ENCODE data around the gene TTC13. TPM values are rescaled to one million over a fixed set of nuclear protein-coding genes. Genes with fewer than 3 reads are reported as not detected.

TTC13 gene, protein sequence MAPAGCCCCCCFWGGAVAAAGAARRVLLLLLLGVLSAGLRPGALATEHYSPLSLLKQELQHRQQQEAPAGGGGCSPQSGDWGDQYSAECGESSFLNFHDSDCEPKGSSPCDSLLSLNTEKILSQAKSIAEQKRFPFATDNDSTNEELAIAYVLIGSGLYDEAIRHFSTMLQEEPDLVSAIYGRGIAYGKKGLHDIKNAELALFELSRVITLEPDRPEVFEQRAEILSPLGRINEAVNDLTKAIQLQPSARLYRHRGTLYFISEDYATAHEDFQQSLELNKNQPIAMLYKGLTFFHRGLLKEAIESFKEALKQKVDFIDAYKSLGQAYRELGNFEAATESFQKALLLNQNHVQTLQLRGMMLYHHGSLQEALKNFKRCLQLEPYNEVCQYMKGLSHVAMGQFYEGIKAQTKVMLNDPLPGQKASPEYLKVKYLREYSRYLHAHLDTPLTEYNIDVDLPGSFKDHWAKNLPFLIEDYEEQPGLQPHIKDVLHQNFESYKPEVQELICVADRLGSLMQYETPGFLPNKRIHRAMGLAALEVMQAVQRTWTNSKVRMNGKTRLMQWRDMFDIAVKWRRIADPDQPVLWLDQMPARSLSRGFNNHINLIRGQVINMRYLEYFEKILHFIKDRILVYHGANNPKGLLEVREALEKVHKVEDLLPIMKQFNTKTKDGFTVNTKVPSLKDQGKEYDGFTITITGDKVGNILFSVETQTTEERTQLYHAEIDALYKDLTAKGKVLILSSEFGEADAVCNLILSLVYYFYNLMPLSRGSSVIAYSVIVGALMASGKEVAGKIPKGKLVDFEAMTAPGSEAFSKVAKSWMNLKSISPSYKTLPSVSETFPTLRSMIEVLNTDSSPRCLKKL
- total RNA-seq = 4.6 and 9.3 TPM in 2 replicates

GRCh38 chr1:230978491-230979388 is at the start of gene TTC13, which contains the start of gene ARV1:
TSS of gene TTC13 (minus strand) at chr1:230978861. CDS start at chr1:230978830, 31 bp downstream.
TSS of gene ARV1 (plus strand) at chr1:230979094. CDS start at chr1:230979106, 12 bp downstream.

DNA sequence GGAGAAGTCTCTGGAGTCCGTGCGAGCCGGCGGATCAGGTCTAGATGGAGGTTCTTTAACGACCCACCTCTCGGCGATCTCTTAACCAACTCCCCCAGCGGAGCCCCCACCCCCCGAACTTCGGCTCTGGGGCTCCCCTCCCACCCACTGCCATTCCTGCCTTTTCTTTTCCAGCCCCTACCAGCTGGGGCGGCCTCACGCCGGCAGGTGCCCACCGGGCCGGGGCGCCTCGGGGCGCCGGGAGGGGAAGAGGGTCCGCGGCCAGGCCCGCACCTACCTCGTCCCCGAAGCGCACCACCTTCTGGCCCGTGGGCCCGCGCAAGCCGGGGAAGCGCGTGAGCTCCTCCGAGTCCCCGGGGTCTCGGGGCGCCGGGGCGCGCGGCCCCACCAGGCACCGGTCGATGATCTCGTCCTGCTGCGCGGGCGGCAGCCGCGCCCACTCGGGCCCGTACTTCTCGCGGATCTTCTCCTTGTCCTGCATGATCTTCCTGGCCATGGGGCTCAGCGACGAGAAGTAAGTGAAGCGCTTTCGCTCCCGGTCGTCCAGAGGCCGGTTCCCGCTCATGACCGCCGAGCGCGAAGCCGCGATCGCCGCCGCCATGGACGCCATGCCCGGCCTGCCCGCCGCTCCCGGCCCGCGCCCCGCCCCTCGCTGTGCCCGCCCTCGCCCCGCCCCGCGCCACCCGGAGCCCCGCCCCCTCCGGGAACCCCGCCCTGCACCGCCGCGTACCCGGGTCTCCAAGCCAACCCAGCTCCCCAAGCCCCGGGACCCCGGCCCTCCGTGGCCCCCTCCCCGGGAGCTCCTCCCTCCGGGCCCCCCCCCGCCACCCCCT is 110.5 kb downstream of the TTC13 start, which contains the start of gene C1orf198:
C1orf198 (minus strand) TSS at position 619 of the 833 bp plus-strand sequence; CDS start at position 610, 9 bp downstream.

Other genes with a start within 250 kb of the TTC13 start
- gene CAPN9, start 231.5 kb downstream of the TTC13 start, total RNA-seq = not detected in 2 replicates
- gene C1orf198, start 110.3 kb downstream of the TTC13 start, total RNA-seq = 20.2 and 26.1 TPM in 2 replicates
- 20.7 and 24.1 TPM in 2 replicates for gene ARV1, start 233 bp upstream of the TTC13 start, total RNA-seq
- gene FAM89A, start 61.4 kb upstream of the TTC13 start, total RNA-seq = 20.2 and 28.4 TPM in 2 replicates
- not detected in 2 replicates for gene TRIM67, start 183.2 kb upstream of the TTC13 start, total RNA-seq

Measured in airway epithelial cell (primary cell).